ENCODE data around the gene ARID3B.

DNA sequence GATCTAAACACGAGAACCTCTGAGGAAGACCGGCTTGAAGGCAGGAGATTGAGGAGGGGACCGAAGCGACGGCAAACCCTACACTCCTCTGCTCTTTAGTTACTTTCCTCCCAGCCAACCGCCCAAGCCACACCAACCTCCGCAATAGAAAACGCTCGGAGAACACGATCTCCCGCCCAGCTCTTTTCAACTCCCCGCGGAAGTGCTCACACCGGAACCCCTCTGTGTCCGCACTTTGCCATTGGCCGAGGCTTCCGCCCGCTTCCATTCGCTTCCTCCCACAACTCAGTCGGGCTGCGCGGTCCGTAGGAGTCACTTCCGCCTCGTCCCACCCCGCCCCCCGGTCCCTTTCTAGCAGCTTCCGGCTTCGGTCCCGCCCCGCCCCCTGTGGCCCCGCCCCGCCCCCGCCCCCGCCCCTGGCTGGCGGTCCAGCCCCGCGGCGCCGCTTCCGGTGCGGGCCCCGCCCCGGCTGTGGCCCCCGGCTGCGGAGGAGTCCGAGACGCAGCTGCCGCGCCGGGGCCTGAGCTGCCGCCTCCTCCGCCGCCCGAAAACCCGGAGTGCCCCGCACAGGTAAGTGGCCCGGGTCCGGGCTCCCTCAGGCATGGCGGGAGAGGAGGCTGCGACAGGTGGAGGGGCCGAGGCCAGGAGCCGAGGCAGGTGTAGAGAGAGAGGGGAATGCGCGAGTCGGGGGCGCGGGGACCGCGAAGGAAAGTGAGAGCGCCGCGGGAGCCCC, at the start of gene ARID3B:
- TF ChIP-seq, protein P1, sequence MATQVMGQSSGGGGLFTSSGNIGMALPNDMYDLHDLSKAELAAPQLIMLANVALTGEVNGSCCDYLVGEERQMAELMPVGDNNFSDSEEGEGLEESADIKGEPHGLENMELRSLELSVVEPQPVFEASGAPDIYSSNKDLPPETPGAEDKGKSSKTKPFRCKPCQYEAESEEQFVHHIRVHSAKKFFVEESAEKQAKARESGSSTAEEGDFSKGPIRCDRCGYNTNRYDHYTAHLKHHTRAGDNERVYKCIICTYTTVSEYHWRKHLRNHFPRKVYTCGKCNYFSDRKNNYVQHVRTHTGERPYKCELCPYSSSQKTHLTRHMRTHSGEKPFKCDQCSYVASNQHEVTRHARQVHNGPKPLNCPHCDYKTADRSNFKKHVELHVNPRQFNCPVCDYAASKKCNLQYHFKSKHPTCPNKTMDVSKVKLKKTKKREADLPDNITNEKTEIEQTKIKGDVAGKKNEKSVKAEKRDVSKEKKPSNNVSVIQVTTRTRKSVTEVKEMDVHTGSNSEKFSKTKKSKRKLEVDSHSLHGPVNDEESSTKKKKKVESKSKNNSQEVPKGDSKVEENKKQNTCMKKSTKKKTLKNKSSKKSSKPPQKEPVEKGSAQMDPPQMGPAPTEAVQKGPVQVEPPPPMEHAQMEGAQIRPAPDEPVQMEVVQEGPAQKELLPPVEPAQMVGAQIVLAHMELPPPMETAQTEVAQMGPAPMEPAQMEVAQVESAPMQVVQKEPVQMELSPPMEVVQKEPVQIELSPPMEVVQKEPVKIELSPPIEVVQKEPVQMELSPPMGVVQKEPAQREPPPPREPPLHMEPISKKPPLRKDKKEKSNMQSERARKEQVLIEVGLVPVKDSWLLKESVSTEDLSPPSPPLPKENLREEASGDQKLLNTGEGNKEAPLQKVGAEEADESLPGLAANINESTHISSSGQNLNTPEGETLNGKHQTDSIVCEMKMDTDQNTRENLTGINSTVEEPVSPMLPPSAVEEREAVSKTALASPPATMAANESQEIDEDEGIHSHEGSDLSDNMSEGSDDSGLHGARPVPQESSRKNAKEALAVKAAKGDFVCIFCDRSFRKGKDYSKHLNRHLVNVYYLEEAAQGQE (IDR thresholded peaks at IDR 0.05; ENCODE audit: low read depth): no peak
- TF ChIP-seq EZH2phosphoT487 (IDR thresholded peaks at IDR 0.05; ENCODE audit: borderline replicate concordance) (no peak), YY1 (IDR thresholded peaks at IDR 0.05; ENCODE audit: extremely low read depth, insufficient replicate concordance, low read depth, low read length) (peak; percentile 40), EZH2 (IDR thresholded peaks at IDR 0.05) (no peak), CBX3 (IDR thresholded peaks at IDR 0.05; ENCODE audit: low read depth) (no peak), POLR2A (IDR thresholded peaks at IDR 0.05; ENCODE audit: borderline replicate concordance, extremely low read depth, insufficient read depth, insufficient read length) (peak; percentile 23), SP1 (IDR thresholded peaks at IDR 0.05; ENCODE audit: low read depth) (peak; percentile 81), RAD21 (IDR thresholded peaks at IDR 0.05; ENCODE audit: low read depth) (no peak)
- TF ChIP-seq, protein P2, sequence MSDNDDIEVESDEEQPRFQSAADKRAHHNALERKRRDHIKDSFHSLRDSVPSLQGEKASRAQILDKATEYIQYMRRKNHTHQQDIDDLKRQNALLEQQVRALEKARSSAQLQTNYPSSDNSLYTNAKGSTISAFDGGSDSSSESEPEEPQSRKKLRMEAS (IDR thresholded peaks at IDR 0.05): peak; percentile 65
- TF ChIP-seq, protein P3, sequence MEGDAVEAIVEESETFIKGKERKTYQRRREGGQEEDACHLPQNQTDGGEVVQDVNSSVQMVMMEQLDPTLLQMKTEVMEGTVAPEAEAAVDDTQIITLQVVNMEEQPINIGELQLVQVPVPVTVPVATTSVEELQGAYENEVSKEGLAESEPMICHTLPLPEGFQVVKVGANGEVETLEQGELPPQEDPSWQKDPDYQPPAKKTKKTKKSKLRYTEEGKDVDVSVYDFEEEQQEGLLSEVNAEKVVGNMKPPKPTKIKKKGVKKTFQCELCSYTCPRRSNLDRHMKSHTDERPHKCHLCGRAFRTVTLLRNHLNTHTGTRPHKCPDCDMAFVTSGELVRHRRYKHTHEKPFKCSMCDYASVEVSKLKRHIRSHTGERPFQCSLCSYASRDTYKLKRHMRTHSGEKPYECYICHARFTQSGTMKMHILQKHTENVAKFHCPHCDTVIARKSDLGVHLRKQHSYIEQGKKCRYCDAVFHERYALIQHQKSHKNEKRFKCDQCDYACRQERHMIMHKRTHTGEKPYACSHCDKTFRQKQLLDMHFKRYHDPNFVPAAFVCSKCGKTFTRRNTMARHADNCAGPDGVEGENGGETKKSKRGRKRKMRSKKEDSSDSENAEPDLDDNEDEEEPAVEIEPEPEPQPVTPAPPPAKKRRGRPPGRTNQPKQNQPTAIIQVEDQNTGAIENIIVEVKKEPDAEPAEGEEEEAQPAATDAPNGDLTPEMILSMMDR (IDR thresholded peaks at IDR 0.05 in 2 of 3, conservative IDR thresholded peaks at IDR 0.05 in 1 of 3; ENCODE audit: borderline replicate concordance in 1 of 3, insufficient read depth in 1 of 3, low read depth in 2 of 3, low read length in 2 of 3): no peak
